SH-SY5Y (cell line): Measurements from ENCODE around the gene RALA.

Experiments used
- GATA2 ChIP-seq: IDR thresholded peaks from 2 replicates; pipeline ENCODE4 v1.6.1; 2011; ENCODE audit warnings: mild to moderate bottlenecking, low read depth, low read length
- GATA3 ChIP-seq: IDR thresholded peaks from 2 replicates; pipeline ENCODE4 v1.6.1; 2011; ENCODE audit warnings: low read depth, mild to moderate bottlenecking, low read length, moderate library complexity

- no peak for TF ChIP-seq GATA2
- TF ChIP-seq GATA3: no peak
These were observed 14.7 kb downstream of the RALA start for GRCh38 chr7:39637963-39638485.
